Frontal cortex (tissue), 4 donors: ENCODE results near the gene HIPK2. TPM values are rescaled to one million over a fixed set of nuclear protein-coding genes. Genes with fewer than 3 reads are reported as not detected.

Experiments used
- DNase-seq, 2 donors: peaks; one replicate each; pipeline ENCODE4 v3.0.0; 2012; ENCODE audit warnings: low spot score in 2 of 2
- FAIRE-seq: peaks from 2 replicates; lab custom pipeline; 2012; peaks lifted over from hg19 to GRCh38; lab: Jason Lieb, UNC
- total RNA-seq: library from RNA; depleted of rRNA; stranded (reverse); fragments of >200 nt; gene quantifications from one replicate; pipeline ENCODE4 v1.2.3, GENCODE V29; 2014
- donor health status: control.
- donor health status: control.
- donor health status: control.

HIPK2 gene
- total RNA-seq, 1 donor from 2014 or later, result 10.2 TPM

DNA sequence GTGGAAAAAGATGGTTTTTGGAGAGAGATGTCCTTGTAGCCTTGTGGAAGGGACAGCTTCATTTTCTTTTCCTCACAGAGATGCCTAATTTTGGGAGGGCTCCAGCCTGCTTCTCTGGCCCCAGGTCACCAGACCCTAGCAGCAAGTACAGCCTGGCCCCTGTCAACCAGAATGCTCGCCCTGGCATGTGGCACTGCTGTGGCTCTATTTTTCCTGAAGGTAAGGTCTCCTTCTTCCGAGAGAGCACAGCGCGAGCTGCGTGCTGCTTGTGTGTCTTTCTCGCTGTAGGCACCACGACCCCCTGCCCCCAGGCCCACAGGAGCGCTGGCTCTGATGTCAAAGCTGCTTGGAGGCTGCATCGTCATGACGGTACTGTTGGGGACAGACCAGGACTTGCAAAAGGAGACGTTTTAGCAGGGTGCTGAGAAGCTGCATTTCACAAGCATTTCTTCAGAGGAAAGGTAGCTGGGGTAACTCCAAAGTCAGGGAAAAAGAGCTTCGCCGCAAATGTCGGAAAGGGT lies 195.6 kb downstream of the HIPK2 start:
- DNase-seq (no peak), FAIRE-seq (no peak)

GRCh38 chr7:139580435-139580834 lies 197.4 kb downstream of the HIPK2 start:
- no peak for DNase-seq
- no peak for FAIRE-seq

- FAIRE-seq (no peak), DNase-seq (no peak)
Measured at GRCh38 chr7:139576179-139576973, 201.4 kb downstream of the HIPK2 start.

DNA sequence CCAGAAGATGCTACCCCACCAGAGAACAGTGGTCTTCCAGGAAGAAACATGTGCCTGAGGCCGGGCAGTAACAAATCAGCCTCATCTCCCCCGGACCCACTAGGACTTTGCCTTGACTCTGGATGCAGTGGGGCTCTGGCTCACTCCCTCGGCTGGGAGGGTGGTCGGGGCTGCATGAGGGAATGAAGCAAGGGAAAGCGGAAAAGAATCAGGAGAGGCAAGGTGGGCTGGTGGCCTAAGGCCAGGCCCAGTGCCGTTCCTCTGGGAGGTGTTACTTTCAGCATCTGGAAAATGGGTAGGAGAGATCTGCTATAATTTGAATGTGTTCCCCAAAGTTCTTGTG lies 202.5 kb downstream of the HIPK2 start:
- FAIRE-seq (no peak), DNase-seq (no peak)

GRCh38 chr7:139574618-139575337 lies 203.0 kb downstream of the HIPK2 start:
- DNase-seq (no peak), FAIRE-seq (no peak)

- no peak for FAIRE-seq
- DNase-seq, result no peak
Measured at GRCh38 chr7:139573871-139574270, 203.9 kb downstream of the HIPK2 start.

- FAIRE-seq, result no peak
- no peak for DNase-seq
Measured at GRCh38 chr7:139572704-139573385, 205.0 kb downstream of the HIPK2 start.

DNA sequence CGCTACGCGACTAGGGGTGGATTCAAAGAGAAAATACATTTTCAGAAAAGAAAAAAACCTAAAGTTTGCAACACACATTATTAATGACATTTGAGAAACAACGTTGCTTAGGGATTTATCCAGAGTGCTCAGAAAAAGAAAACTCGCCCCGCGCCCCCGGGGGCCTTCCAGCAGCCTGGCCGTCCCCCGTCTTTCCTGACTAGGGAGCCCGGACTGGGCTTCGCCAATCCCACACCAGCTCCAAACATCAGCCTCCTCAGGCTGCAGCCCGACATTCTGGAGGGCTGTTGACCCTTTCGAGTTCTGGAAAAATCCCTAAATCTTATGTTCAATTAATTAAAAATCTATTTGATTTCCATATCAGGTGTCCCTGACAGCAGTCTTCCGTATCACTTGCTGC lies 205.7 kb downstream of the HIPK2 start:
- DNase-seq, result no peak
- FAIRE-seq, result no peak

- DNase-seq (no peak), FAIRE-seq (no peak)
Measured at GRCh38 chr7:139571651-139572050, 206.1 kb downstream of the HIPK2 start.

- FAIRE-seq, result no peak
Measured at GRCh38 chr7:139571190-139571589, 206.6 kb downstream of the HIPK2 start.

DNA sequence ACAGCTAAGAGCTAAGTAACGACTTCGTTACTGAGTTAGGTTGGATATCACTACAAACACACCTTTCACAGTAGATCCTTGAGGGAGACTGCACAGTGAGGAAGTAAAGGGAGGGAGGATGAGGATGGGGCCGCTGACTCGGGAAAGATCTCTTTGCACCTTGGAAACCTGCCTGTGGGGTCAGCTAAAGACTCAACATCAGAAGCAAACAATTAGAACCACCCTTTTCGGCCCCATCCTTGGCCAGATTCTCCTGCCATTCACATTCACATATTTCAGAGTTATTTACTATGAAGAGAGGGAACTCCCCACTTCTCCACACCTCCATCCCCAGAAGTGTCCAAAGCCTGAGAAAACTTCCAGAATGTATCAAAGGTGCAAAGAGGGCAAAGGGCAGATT lies 207.2 kb downstream of the HIPK2 start:
- DNase-seq (peak in 1 of 2 donors; percentile 46), FAIRE-seq (no peak)

More at GRCh38 chr7:139571190-139571589, 206.6 kb downstream of the HIPK2 start:
- DNase-seq, result no peak

- FAIRE-seq (no peak), DNase-seq (peak; percentile 69 to 80)
Measured at GRCh38 chr7:139570119-139570518, 207.7 kb downstream of the HIPK2 start.

DNA sequence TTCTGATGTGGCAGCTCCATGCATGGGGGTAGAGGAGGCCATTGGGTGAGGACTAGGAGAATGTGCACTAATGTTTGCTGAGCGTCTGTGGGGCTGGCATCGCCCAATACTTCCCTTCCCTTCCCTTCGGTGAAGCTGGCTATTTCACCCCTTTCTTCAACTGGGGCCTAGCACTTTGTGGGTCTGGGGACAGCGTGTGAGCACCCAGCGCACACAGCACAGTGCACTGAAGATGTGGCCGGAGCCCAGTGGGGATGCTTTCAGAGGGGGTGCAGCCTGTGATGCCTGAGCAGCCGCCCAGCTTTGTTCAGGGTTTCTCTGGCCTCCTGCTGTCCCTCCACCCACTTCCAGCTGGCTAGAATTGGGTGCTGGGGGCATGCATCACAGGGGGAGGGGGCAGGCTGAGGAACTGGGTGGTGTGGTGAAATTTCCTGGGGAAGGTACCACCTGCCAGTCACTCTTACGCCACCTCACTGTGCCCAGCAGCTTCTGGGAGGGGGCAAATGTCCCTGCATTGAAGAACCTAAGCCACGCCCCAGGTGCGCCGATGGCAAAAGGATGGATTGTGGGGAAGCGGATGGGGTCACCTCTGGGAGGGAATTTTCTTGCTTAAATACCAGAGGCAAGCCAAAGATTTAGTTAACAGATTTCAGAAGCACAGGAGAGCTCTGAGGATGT lies 208.8 kb downstream of the HIPK2 start:
- DNase-seq, result no peak
- FAIRE-seq, result no peak

DNA sequence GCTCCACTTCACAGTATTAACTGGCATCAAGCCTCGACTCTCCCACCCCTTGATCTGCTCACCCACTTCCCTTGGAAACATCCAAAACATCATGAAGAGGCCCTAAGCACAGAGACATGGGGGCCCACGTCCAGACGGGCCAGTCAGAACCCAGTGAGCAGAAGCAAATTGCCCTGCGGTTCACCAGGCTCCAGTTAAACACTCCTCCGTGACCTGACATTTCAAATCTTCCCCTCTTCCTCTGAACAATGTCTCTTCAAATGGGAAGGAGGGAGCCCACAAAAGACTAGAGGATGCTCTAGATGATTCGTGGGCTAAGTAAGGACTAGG lies 209.5 kb downstream of the HIPK2 start:
- DNase-seq (no peak), FAIRE-seq (no peak)

DNA sequence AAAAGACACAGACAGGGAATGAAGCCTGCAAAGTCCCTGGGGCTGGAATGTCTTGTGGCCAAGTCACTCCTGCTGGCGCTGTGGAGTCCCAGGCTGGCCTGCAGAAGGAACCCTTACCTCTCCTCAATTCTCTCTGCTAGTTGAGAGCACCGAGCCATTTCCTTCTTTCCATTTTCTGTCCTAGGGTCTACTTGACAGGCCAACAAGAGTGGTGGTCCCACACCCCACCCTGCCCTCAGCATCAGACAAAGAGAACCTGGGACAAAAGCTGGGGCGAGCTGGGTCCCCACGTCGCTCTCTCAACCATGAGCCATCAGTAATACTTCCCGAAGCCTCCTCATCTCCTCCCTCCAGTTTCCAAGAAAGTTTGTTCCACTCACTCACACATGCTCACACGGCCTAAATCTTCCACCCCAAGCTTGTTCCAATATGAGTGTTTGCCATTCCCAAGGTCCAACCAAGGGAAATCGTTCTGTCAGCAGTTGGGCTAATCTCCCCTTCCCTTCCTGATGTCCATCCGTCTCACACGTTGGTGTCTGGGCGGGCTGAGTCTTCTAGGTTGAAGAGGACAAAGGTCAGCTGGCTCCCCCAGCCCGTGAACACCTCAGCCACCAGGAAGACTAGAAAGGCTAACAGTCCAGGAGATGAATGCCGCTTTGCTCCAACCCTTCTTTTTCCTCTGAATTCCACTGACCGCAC lies 210.0 kb downstream of the HIPK2 start:
- DNase-seq (no peak), FAIRE-seq (no peak)

DNA sequence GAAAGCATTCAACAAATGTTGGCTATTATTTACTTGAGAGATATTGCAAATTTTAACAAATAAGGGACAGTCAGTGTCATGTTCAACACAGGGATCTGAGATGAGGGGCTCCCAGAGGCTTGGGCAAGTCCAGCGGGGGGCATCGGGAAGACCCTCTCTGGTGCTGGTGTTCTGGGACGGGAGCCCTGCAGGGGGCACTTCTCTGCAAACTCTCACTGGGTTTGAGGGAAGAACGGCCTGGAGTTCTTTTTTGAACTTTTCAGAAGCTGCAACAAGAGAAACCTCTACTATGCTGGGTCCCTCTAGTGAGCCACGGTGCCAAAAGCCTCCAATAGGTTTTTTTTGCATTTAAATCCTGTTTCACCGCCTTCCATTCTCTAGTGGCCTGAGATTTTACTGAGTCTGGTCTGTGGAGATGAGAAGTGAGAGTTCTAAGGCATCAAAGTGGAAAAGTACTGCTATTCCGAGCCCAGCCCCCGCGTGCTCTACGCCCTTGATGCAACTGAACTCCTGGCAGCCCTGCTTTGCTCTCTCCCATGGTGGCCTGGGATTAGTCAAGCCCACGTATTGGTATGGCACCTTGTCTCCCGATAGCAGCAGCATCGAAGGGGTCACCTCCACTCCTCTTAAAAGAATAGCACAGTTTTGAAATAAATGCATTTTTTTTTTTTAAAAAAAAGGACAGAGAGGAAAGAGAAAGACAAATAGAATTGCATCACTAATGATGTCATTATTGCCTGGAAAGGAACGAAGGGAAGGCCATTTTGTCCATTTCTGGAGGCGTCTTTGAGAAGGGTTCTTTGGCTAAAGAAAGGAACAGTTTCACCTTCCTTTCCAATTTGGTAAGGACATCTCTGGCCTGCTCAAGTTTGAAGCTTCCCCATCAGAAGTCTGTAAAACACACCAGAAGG lies 210.8 kb downstream of the HIPK2 start:
- DNase-seq (no peak), FAIRE-seq (no peak)

DNA sequence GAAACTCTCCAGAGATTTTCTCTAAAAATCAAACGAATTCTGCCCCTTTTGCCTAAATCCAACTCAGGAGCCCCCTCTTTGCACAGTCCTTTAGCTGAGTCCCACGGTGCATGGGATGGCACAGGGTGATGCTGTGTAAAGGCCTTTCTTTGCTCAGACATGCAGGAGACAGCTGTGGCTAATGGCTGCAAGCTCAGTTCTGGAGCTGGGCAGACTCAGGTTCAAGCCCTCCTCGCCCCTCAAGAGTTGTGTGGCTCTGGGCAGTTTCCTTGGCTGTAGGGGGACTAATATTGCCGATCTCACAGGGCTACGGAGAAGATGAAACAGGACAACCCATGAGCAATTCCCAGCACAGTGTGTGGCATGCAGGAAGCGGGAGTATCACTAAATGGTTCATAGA lies 211.7 kb downstream of the HIPK2 start:
- FAIRE-seq (no peak), DNase-seq (no peak)

GRCh38 chr7:139563856-139564255 lies 213.9 kb downstream of the HIPK2 start:
- FAIRE-seq, result no peak
- DNase-seq, result no peak
